Measurements from ENCODE around the gene TAF12.
"Not testable (repeated sequence)": the region's sequence is repeated elsewhere in the genome, so short reads cannot be mapped to it uniquely, and the experiment has no call there.

- TF ChIP-seq CTCF, POLR2A (IDR thresholded peaks at IDR 0.05): not testable (repeated sequence)
These were observed 48.8 kb upstream of the TAF12 start for GRCh38 chr1:28691627-28692026.
